Liver (tissue), 9 donors: ENCODE results near the gene NAP1L4. TPM values are rescaled to one million over a fixed set of nuclear protein-coding genes. Genes with fewer than 3 reads are reported as not detected.

ENCODE experiments used
- DNase-seq: peaks from one replicate; pipeline ENCODE4 v3.0.0-alpha.2; 2017; ENCODE audit warnings: low spot score
- H3K27ac ChIP-seq, 2 donors: one replicate each; pipeline ENCODE4 v1.7.0; 2013; ENCODE audit warnings: inconsistent platforms in 2 of 2, low read length in 2 of 2, control low read depth in 1 of 2, low read depth in 1 of 2, mild to moderate bottlenecking in 1 of 2
- H3K27me3 ChIP-seq, 4 donors: one replicate each; pipeline versions ENCODE4 v1.6.1 to v1.7.0; 2013; ENCODE audit warnings: low read length in 3 of 4, inconsistent platforms in 1 of 4, mild to moderate bottlenecking in 1 of 4, moderate library complexity in 1 of 4; ENCODE audit not compliant: control insufficient read depth in 4 of 4, insufficient read depth in 4 of 4
- H3K36me3 ChIP-seq, 4 donors: one replicate each; pipeline versions ENCODE4 v1.6.1 to v1.7.0; 2013; ENCODE audit warnings: low read length in 3 of 4, mild to moderate bottlenecking in 3 of 4, low read depth in 1 of 4, moderate library complexity in 1 of 4; ENCODE audit not compliant: control insufficient read depth in 4 of 4, insufficient read depth in 3 of 4
- H3K4me1 ChIP-seq, 4 donors: one replicate each; pipeline versions ENCODE4 v1.6.1 to v1.7.0; 2013; ENCODE audit warnings: low read length in 3 of 4, mild to moderate bottlenecking in 3 of 4, moderate library complexity in 1 of 4; ENCODE audit not compliant: control insufficient read depth in 4 of 4, insufficient read depth in 4 of 4
- H3K4me3 ChIP-seq, 3 donors: one replicate each; pipeline versions ENCODE4 v1.6.1 to v1.7.0; 2013; ENCODE audit warnings: low read length in 3 of 3, control low read depth in 1 of 3, low read depth in 1 of 3, mild to moderate bottlenecking in 1 of 3
- H3K9ac ChIP-seq, 2 donors: one replicate each; pipeline ENCODE4 v1.7.0; 2013; ENCODE audit warnings: low read length in 2 of 2, mild to moderate bottlenecking in 2 of 2, moderate library complexity in 2 of 2, control low read depth in 1 of 2, low read depth in 1 of 2
- H3K9me3 ChIP-seq, 4 donors: one replicate each; pipeline versions ENCODE4 v1.6.1 to v1.7.0; 2013; ENCODE audit warnings: low read length in 3 of 4; ENCODE audit not compliant: control insufficient read depth in 4 of 4
- FOXA1 ChIP-seq: IDR thresholded peaks from 2 replicates; pipeline ENCODE4 v1.6.1; 2016; ENCODE audit warnings: antibody characterized with exemption
- FOXA2 ChIP-seq: IDR thresholded peaks from 2 replicates; pipeline ENCODE4 v1.6.1; 2016; ENCODE audit warnings: antibody characterized with exemption
- GABPA ChIP-seq, 2 donors: IDR thresholded peaks in 1 of 2; conservative IDR thresholded peaks in 1 of 2; 2 replicates each; pipeline ENCODE4 v1.6.1; 2016; ENCODE audit warnings: antibody characterized with exemption in 2 of 2, mild to moderate bottlenecking in 1 of 2, moderate library complexity in 1 of 2
- HNF4A ChIP-seq, 2 donors: conservative IDR thresholded peaks; 2 replicates each; pipeline ENCODE4 v1.6.1; 2016; ENCODE audit warnings: antibody characterized with exemption in 2 of 2, mild to moderate bottlenecking in 2 of 2
- HNF4G ChIP-seq: IDR thresholded peaks from 2 replicates; pipeline ENCODE4 v1.6.1; 2016; ENCODE audit warnings: antibody characterized with exemption
- JUND ChIP-seq, 2 donors: IDR thresholded peaks; 2 replicates each; pipeline ENCODE4 v1.6.1; 2016; ENCODE audit warnings: antibody characterized with exemption in 2 of 2
- RAD21 ChIP-seq, 2 donors: IDR thresholded peaks; 2 replicates each; pipeline ENCODE4 v1.6.1; 2016; ENCODE audit warnings: antibody characterized with exemption in 2 of 2, mild to moderate bottlenecking in 2 of 2
- RXRA ChIP-seq, 2 donors: IDR thresholded peaks; 2 replicates each; pipeline ENCODE4 v1.6.1; 2017 to 2018; ENCODE audit warnings: antibody characterized with exemption in 2 of 2, mild to moderate bottlenecking in 1 of 2
- SP1 ChIP-seq: IDR thresholded peaks from 2 replicates; pipeline ENCODE4 v1.6.1; 2018; ENCODE audit warnings: antibody characterized with exemption, mild to moderate bottlenecking
- TAF1 ChIP-seq: conservative IDR thresholded peaks from 2 replicates; pipeline ENCODE4 v1.6.1; 2016; ENCODE audit warnings: antibody characterized with exemption, mild to moderate bottlenecking
- YY1 ChIP-seq: IDR thresholded peaks from 2 replicates; pipeline ENCODE4 v1.6.1; 2016; ENCODE audit warnings: antibody characterized with exemption, mild to moderate bottlenecking
- ZBTB33 ChIP-seq: IDR thresholded peaks from 2 replicates; pipeline ENCODE4 v1.6.1; 2016; ENCODE audit warnings: antibody characterized with exemption
- WGBS: extraction: QIAGEN DNeasy Blood & Tissue Kit; methylation state at CpG from one replicate; pipeline ENCODE4 v1.1.7; 2013; 5-methylcytosine and 5-hydroxymethylcytosine counted together
- polyA plus RNA-seq, 2 donors: library from polyadenylated mRNA; stranded (reverse) in 1 of 2; unstranded in 1 of 2; fragments of 200-250 nt in 1 of 2; fragments of >200 nt in 1 of 2; fragmentation: Nextera tagmentation in 1 of 2; extraction: Ambion mirVana in 1 of 2; gene quantifications; one replicate each; pipeline versions ENCODE4 v1.2.1 to v1.2.3, GENCODE V29; 2013 to 2015
- total RNA-seq, 2 donors: library from RNA; depleted of rRNA; stranded (reverse); fragments of >200 nt; gene quantifications; one replicate each; pipeline ENCODE4 v1.2.3, GENCODE V29; 2014
- TF ChIP-seq, protein P1 (sequence below): fragments of 150-350 bp; IDR thresholded peaks from 2 replicates; pipeline ENCODE4 v1.5.1; 2017; ENCODE audit warnings: improper control_type of control experiment, low read depth, low read length; ENCODE audit not compliant: missing input control
- TF ChIP-seq, protein P2 (sequence below): IDR thresholded peaks from 2 replicates; pipeline ENCODE4 v1.6.1; 2016; ENCODE audit warnings: antibody characterized with exemption, mild to moderate bottlenecking
- TF ChIP-seq, protein P3 (sequence below): IDR thresholded peaks from 2 replicates; pipeline ENCODE4 v1.6.1; 2016; ENCODE audit warnings: antibody characterized with exemption
- TF ChIP-seq, protein P4 (sequence below): IDR thresholded peaks from 2 replicates; pipeline ENCODE4 v1.6.1; 2016; ENCODE audit warnings: antibody characterized with exemption
- donor health status: healthy.
- donor health status: healthy.
- donor health status: healthy.
- donor health status: healthy.
- donor health status: healthy.

Gene NAP1L4
- total and polyA plus RNA-seq, 4 donors: 33.2 to 110 (median 46.7) TPM

DNA sequence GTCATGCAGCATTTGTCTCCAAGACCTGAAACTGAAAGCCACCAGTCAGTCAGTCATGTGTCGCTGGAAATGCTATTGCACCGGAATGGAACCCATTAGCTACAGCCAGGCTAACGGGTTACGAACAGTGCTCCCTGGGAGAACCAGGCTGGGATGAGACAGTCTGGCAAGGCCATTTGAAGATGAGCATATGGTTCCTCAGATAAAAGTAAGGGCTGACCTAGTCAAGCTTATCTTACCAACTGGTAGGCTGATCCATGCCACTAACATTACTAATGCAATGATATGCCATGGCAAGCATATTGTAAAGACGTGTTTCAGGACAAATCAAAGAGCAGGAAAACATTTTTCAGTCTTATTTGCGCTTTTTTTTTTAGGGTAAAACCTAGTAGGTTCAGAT, 28.4 kb downstream of the NAP1L4 start:
- no peaks in the 10 kb centered on the region for H3K4me1 ChIP-seq
- no peak overlapping the region for H3K9ac ChIP-seq
- H3K27me3 ChIP-seq: no peaks in the 10 kb centered on the region
- TF ChIP-seq FOXA1 (no peak), HNF4G (no peak), YY1 (no peak), TAF1 (no peak), ZBTB33 (no peak), JUND (IDR thresholded peaks at IDR 0.05) (no peak), HNF4A (conservative IDR thresholded peaks at IDR 0.05) (no peak), RAD21 (IDR thresholded peaks at IDR 0.05) (no peak), SP1 (no peak), RXRA (IDR thresholded peaks at IDR 0.05) (no peak)
- TF ChIP-seq, protein P1, sequence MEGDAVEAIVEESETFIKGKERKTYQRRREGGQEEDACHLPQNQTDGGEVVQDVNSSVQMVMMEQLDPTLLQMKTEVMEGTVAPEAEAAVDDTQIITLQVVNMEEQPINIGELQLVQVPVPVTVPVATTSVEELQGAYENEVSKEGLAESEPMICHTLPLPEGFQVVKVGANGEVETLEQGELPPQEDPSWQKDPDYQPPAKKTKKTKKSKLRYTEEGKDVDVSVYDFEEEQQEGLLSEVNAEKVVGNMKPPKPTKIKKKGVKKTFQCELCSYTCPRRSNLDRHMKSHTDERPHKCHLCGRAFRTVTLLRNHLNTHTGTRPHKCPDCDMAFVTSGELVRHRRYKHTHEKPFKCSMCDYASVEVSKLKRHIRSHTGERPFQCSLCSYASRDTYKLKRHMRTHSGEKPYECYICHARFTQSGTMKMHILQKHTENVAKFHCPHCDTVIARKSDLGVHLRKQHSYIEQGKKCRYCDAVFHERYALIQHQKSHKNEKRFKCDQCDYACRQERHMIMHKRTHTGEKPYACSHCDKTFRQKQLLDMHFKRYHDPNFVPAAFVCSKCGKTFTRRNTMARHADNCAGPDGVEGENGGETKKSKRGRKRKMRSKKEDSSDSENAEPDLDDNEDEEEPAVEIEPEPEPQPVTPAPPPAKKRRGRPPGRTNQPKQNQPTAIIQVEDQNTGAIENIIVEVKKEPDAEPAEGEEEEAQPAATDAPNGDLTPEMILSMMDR: no peak
- TF ChIP-seq, protein P2, sequence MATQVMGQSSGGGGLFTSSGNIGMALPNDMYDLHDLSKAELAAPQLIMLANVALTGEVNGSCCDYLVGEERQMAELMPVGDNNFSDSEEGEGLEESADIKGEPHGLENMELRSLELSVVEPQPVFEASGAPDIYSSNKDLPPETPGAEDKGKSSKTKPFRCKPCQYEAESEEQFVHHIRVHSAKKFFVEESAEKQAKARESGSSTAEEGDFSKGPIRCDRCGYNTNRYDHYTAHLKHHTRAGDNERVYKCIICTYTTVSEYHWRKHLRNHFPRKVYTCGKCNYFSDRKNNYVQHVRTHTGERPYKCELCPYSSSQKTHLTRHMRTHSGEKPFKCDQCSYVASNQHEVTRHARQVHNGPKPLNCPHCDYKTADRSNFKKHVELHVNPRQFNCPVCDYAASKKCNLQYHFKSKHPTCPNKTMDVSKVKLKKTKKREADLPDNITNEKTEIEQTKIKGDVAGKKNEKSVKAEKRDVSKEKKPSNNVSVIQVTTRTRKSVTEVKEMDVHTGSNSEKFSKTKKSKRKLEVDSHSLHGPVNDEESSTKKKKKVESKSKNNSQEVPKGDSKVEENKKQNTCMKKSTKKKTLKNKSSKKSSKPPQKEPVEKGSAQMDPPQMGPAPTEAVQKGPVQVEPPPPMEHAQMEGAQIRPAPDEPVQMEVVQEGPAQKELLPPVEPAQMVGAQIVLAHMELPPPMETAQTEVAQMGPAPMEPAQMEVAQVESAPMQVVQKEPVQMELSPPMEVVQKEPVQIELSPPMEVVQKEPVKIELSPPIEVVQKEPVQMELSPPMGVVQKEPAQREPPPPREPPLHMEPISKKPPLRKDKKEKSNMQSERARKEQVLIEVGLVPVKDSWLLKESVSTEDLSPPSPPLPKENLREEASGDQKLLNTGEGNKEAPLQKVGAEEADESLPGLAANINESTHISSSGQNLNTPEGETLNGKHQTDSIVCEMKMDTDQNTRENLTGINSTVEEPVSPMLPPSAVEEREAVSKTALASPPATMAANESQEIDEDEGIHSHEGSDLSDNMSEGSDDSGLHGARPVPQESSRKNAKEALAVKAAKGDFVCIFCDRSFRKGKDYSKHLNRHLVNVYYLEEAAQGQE: no peak
- no peak for DNase-seq
- no peak overlapping the region for H3K4me3 ChIP-seq
- H3K27ac ChIP-seq: no peak overlapping the region
- H3K9me3 ChIP-seq: no peaks in the 10 kb centered on the region
- H3K36me3 ChIP-seq: peaks cover 0 to 72% (median 61%) of the 10 kb centered on the region in 4 donors
- WGBS: 96% methylated on average over 6 of the region's 6 CpGs

- Histone ChIP-seq H3K27ac (no peak overlapping the region), H3K27me3 (no peaks in the 10 kb centered on the region), H3K9me3 (no peaks in the 10 kb centered on the region), H3K36me3 (peaks cover 0 to 73% (median 62%) of the 10 kb centered on the region in 4 donors), H3K4me1 (no peaks in the 10 kb centered on the region), H3K4me3 (no peak overlapping the region), H3K9ac (no peak overlapping the region)
- 89% methylated on average over 7 of the region's 7 CpGs for WGBS
- DNase-seq: no peak
- TF ChIP-seq, protein P3, sequence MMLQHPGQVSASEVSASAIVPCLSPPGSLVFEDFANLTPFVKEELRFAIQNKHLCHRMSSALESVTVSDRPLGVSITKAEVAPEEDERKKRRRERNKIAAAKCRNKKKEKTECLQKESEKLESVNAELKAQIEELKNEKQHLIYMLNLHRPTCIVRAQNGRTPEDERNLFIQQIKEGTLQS: no peak
- TF ChIP-seq HNF4A (conservative IDR thresholded peaks at IDR 0.05) (no peak), YY1 (no peak), SP1 (no peak), RAD21 (IDR thresholded peaks at IDR 0.05) (no peak), FOXA1 (no peak), GABPA (IDR thresholded peaks at IDR 0.05 in 1 of 2, conservative IDR thresholded peaks at IDR 0.05 in 1 of 2) (no peak), HNF4G (no peak), FOXA2 (no peak)
- TF ChIP-seq, protein P2: no peak
- TF ChIP-seq, protein P4, sequence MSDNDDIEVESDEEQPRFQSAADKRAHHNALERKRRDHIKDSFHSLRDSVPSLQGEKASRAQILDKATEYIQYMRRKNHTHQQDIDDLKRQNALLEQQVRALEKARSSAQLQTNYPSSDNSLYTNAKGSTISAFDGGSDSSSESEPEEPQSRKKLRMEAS: no peak
- TF ChIP-seq, protein P1: no peak
These were observed 28.9 kb downstream of the NAP1L4 start for GRCh38 chr11:2963112-2963754.
